MM.1S (cell line): Measurements from ENCODE around the gene TUBGCP5.

Experiments used
- CTCF ChIP-seq: fragments of 300-600 bp; sonication (generic); IDR thresholded peaks from 2 replicates; pipeline ENCODE4 v1.5.1; 2016; ENCODE audit warnings: antibody characterized with exemption, low read length, mixed read lengths
- EZH2 ChIP-seq: fragments of 300-600 bp; sonication (generic); optimal IDR thresholded peaks from 2 replicates; pipeline ENCODE3; 2017; ENCODE audit warnings: low read depth, mild to moderate bottlenecking, antibody characterized with exemption, low read length, mixed read lengths

GRCh38 chr15:23002920-23003319 is 36.4 kb downstream of the TUBGCP5 start:
- TF ChIP-seq CTCF = no peak
- TF ChIP-seq EZH2 = no peak
